Muscle of leg (tissue), 11 donors: ENCODE data around the gene KCNQ2. TPM values are rescaled to one million over a fixed set of nuclear protein-coding genes. Genes with fewer than 3 reads are reported as not detected.
"Not testable (repeated sequence)": the region's sequence is repeated elsewhere in the genome, so short reads cannot be mapped to it uniquely, and the experiment has no call there.

Experiments
- DNase-seq: peaks from one replicate; pipeline ENCODE4 v3.0.0; 2013
- H3K27ac ChIP-seq: one replicate; pipeline ENCODE4 v1.5.1; 2013; ENCODE audit warnings: mild to moderate bottlenecking, low read length, control low read depth
- H3K27me3 ChIP-seq: one replicate; pipeline ENCODE4 v1.6.1; 2013; ENCODE audit warnings: low read length; ENCODE audit not compliant: control insufficient read depth, insufficient read depth
- H3K36me3 ChIP-seq: one replicate; pipeline ENCODE4 v1.6.1; 2013; ENCODE audit warnings: low read length; ENCODE audit not compliant: control insufficient read depth, insufficient read depth
- H3K4me1 ChIP-seq: one replicate; pipeline ENCODE4 v1.6.1; 2013; ENCODE audit warnings: low read length; ENCODE audit not compliant: control insufficient read depth, insufficient read depth
- H3K4me3 ChIP-seq: one replicate; pipeline ENCODE4 v1.5.1; 2013; ENCODE audit warnings: low read length, control low read depth
- H3K9me3 ChIP-seq: replicated peaks from 2 replicates; pipeline ENCODE4 v1.6.1; 2013; ENCODE audit warnings: low read depth, low read length; ENCODE audit not compliant: control insufficient read depth
- WGBS: methylation state at CpG from one replicate; pipeline ENCODE4 v1.1.5; 2013; ENCODE audit warnings: missing lambda C conversion rate; ENCODE audit not compliant: insufficient coverage; 5-methylcytosine and 5-hydroxymethylcytosine counted together
- polyA plus RNA-seq, 8 donors: library from polyadenylated mRNA; unstranded; fragments of 120-200 nt; gene quantifications; one replicate each; pipeline versions ENCODE4 v1.2.1 to v1.2.3, GENCODE V29; 2013; ENCODE audit warnings: inconsistent platforms in 1 of 8, low replicate concordance in 1 of 8; ENCODE audit not compliant: insufficient read length in 8 of 8, insufficient read depth in 1 of 8
- total RNA-seq: library from RNA; stranded (reverse); fragments of 120-200 nt; gene quantifications from one replicate; pipeline ENCODE4 v1.2.4, GENCODE V29; 2013

KCNQ2 gene
- total and polyA plus RNA-seq, 9 donors = 2.9 to 11.5 (median 6.7) TPM

DNA sequence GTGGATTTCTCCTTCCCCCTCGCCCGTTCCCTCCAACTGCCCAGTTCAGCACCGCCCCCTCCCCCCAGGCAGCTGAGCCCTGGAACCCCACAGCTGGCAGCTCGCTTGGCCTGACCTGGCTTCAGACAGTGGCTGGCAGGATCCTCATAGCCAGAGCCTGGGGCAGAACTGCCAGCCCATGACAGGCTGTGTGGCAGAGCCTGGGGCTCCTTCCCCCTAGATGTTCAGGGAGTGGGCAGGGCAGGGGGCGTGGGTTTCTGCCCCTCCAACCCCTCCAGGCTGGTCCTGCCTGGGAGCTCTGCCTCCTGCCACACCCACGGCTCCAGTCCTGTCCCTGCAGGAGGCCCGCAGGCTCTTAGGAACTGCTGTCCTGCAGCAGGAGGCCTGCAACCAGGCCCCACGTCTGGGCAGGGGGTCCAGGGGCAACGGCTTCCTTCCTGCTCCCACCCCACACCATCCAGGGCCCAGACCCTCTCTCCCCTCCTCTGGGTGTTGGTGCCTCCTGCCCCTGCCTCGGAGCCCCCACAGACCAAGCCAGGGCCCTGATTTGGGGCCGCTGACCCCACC is 9.6 kb upstream of the KCNQ2 start:
- 41% methylated on average over 11 of the region's 11 CpGs for WGBS
- Histone ChIP-seq H3K4me1 (peaks cover 22% of the 10 kb centered on the region), H3K4me3 (no peak overlapping the region), H3K27ac (no peak overlapping the region), H3K36me3 (no peaks in the 10 kb centered on the region), H3K9me3 (no peaks in the 10 kb centered on the region), H3K27me3 (peaks cover 56% of the 10 kb centered on the region)
- no peak for DNase-seq

DNA sequence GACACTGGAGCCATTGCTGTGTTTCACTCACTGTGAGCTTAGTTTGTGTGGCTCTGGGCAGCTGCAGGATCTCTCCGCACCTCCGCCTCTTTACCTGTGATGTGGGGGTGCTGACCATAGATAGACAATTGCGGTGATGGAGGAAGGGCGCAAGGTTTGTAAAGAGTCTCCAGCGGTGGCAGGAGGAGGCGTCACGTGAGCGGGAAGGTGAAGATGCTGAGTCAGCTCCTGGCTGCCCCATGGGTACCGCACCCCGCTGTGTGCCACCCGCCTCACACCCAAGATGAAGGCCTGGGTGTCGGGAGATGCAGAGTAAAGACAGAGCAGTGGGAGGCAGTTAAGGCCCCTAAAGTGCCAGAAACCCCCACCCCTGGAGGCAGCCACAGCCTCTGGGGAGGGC is 9.0 kb upstream of the KCNQ2 start:
- H3K4me1 ChIP-seq = peaks cover 22% of the 10 kb centered on the region
- no peaks in the 10 kb centered on the region for H3K9me3 ChIP-seq
- no peak for DNase-seq
- H3K27me3 ChIP-seq = peaks cover 61% of the 10 kb centered on the region
- 62% methylated on average over 8 of the region's 12 CpGs for WGBS
- H3K4me3 ChIP-seq = no peak overlapping the region
- H3K27ac ChIP-seq = no peak overlapping the region
- no peaks in the 10 kb centered on the region for H3K36me3 ChIP-seq

DNA sequence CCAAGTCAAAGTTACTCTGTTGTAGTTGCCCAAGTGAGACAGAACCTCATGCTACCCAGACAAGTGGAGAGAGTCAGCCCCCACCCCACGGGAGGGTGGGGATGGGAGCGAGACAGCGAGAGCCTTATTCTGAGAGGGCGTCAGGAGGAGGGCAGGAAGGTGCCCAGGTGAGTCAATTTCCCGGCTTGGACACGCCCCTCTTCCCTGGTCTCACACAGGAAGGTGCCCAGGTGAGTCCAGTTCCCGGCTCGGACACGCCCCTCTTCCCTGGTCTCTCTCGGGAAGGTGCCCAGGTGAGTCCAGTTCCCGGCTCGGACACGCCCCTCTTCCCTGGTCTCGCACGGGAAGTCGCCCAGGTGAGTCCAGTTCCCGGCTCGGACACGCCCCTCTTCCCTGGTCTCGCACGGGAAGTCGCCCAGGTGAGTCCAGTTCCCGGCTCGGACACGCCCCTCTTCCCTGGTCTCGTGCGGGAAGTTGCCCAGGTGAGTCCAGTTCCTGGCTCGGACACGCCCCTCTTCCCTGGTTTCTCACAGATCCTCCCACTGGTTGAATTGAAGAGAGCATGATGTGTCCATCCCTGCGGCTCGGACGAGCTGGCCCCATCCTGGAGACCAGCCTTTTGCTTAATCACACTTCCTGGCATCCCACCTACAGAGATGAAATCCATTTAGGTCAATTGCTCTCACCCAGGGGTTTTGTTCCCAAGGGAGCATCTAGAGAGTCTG is 7.4 kb upstream of the KCNQ2 start:
- H3K36me3 ChIP-seq, H3K4me3 ChIP-seq, H3K27ac ChIP-seq, H3K9me3 ChIP-seq, DNase-seq: not testable (repeated sequence)
- H3K27me3 ChIP-seq = peaks cover 75% of the 10 kb centered on the region
- peaks cover 22% of the 10 kb centered on the region for H3K4me1 ChIP-seq
- WGBS = 65% methylated on average over 6 of the region's 32 CpGs

DNA sequence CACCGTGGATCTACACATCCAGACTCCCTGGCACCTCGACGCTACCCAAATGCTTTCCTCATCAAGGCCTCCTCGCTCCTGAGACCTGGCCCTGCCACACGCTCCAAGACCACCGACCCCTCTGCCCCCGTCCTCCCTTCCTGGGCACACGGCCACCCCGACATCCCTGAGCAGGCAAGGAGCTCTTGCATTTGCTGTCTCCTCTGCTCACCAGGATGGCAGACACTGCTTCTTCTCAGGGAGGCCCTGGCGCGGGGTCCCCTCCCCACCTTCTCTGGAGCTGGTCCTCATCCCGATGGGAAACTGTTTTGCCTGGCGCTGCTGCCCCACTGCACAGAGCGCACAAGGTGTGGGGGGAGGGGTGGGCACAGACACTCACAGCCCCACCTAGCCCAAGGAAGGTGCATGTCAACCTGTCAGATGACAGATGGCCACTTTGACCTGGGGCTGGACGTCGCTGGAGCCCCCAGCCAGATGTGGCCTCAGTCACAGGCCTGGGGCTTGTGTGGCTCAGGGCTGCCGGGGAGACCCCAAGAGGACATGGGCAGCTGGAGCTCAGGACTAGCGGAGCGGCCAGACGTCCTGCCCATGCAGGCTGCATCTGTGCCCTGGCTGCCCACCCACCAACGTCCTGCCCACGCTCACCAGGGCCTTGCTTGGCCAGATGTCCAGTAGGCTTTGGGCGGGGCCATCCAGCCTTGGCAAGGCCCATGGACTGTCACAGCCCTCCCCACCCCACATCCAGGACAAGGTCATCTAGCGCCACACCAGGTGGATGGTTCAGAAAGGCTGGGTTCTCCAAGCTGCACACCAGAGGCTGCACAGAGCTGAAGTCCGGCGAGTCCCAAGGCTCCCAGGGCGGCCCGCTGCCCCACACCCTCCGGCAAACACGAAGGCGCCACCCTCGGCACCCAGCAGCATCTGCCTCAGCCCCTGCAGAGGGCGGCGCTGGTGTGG is 6.2 kb upstream of the KCNQ2 start:
- Histone ChIP-seq H3K9me3 (no peaks in the 10 kb centered on the region), H3K4me3 (no peak overlapping the region), H3K36me3 (no peaks in the 10 kb centered on the region), H3K27ac (no peak overlapping the region), H3K27me3 (peaks cover 84% of the 10 kb centered on the region), H3K4me1 (peaks cover 18% of the 10 kb centered on the region)
- no peak for DNase-seq
- 82% methylated on average over 29 of the region's 34 CpGs for WGBS

DNA sequence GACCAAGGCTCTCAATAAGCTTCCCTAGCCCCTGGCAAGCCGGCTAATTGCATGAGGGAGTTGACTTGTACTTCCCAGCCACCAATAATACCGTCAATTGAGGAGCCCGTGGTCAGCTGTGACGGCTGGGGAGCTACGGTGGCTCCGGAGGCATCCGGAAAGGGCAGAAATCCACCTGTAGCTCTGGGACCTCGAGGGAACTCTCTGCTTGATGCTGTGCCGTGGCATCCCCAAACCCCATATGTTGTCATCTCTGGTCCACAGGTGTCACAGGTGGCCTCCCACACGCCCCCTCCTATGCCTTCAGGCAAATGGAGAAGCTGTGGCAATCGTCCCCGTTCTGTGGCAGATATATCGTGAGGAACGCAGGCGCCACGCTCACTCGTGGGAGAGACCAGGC is 5.5 kb upstream of the KCNQ2 start:
- no peak overlapping the region for H3K4me3 ChIP-seq
- 52% methylated on average over 17 of the region's 17 CpGs for WGBS
- H3K9me3 ChIP-seq = no peaks in the 10 kb centered on the region
- H3K36me3 ChIP-seq = no peaks in the 10 kb centered on the region
- H3K27ac ChIP-seq = no peak overlapping the region
- H3K27me3 ChIP-seq = peaks cover 88% of the 10 kb centered on the region
- no peak for DNase-seq
- peaks cover 15% of the 10 kb centered on the region for H3K4me1 ChIP-seq

DNA sequence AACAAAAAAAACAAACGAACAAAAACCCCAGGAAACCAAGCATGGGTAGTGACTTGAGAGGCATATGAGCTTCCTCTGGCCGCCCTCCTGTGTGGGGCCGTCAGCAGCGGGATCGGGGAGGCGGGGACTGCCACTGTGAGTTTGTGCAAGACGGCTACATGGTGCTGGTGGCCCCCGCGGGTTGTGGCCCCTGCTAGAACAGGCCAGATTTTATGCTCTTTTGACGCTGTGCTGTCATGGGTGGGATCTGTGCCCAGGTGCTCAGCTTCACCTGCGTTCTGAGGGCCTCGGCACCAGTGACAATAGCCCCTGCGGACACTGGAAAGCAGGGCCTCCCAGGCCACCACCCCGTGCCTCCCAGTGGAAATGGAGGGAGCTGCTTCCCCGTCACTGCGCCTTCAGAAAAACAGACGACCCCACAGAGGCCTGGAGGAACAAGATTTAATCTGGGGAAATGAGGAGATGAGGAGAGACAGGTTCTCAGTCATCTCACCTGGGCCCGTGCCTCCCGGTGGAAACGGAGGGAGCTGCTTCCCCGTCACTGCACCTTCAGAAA is 4.7 kb upstream of the KCNQ2 start:
- H3K4me1 ChIP-seq = peaks cover 7% of the 10 kb centered on the region
- H3K27me3 ChIP-seq = peaks cover 85% of the 10 kb centered on the region
- H3K27ac ChIP-seq = no peak overlapping the region
- WGBS = 46% methylated on average over 16 of the region's 21 CpGs
- no peak overlapping the region for H3K4me3 ChIP-seq
- H3K36me3 ChIP-seq = no peaks in the 10 kb centered on the region
- H3K9me3 ChIP-seq = no peaks in the 10 kb centered on the region
- no peak for DNase-seq

DNA sequence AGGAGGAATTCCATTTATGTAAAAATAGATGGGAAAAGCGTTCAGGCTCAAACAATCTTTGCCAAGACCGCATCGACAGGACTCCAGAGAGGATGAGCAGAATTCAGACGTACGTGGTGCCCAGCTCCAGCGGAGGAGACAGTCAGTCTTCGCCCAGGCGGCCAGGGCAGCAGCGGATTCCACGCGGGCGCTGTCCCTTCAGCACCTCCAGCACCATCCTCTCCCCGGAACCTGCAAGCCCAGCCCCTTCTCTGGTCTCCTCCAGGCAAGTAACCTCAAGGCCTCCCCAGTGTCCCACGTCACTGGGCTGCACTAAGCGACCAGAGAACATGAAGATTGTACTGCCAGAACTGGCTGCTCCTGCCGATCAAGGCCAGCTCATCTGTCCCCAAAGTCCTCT is 2.8 kb upstream of the KCNQ2 start:
- no peak overlapping the region for H3K27ac ChIP-seq
- no peaks in the 10 kb centered on the region for H3K9me3 ChIP-seq
- no peaks in the 10 kb centered on the region for H3K36me3 ChIP-seq
- peaks cover 3% of the 10 kb centered on the region for H3K4me1 ChIP-seq
- H3K27me3 ChIP-seq = peaks cover 90% of the 10 kb centered on the region
- 3% methylated on average over 15 of the region's 16 CpGs for WGBS
- no peak overlapping the region for H3K4me3 ChIP-seq
- DNase-seq = no peak

DNA sequence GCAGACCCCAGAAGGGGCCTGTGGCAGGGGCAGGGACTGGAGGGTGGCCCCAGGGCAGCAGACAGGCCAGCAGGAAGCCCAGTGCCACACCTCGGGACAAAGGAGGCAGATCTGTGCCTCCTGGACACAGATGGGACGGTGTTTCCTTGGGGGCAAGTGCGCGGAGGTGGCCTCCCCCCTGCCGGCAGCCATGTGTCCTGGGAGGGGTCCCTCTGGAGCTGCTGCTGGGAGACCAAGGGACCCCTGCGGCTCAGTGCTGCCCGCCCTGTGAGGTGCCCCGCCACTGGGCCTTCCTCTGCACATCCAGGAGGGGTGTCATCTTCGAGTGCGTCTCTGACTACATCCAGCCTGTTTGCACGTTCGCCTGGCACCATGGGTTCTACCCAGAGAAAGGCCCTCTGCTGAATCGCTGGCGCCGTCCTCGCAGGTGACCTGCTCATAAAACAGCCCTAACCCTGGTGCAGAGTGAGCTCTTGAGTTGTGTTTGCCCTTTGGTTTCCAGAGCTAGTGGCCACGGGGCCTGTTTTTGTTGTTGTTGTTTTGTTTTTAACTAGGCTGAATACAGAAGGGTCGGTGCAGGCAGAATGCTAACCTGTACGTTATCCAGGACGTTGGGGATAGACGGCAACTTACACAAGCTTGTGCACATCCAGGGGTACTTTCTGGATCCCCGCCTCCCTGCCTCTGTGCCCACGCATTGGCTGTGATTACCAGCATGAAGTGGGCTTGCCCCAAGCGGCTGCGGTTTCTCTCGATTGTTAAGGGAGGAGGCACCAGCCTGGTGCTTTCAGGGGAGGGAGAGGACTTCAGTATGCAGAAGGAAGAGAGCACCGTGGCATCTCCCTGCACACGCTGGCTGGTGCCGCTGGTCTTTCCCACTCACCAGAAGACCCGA is 1.3 kb upstream of the KCNQ2 start:
- WGBS = 32% methylated on average over 18 of the region's 30 CpGs
- H3K9me3 ChIP-seq = no peaks in the 10 kb centered on the region
- H3K27ac ChIP-seq = no peak overlapping the region
- DNase-seq = no peak
- peaks cover 91% of the 10 kb centered on the region for H3K27me3 ChIP-seq
- peaks cover 6% of the 10 kb centered on the region for H3K4me1 ChIP-seq
- no peaks in the 10 kb centered on the region for H3K36me3 ChIP-seq
- no peak overlapping the region for H3K4me3 ChIP-seq

DNA sequence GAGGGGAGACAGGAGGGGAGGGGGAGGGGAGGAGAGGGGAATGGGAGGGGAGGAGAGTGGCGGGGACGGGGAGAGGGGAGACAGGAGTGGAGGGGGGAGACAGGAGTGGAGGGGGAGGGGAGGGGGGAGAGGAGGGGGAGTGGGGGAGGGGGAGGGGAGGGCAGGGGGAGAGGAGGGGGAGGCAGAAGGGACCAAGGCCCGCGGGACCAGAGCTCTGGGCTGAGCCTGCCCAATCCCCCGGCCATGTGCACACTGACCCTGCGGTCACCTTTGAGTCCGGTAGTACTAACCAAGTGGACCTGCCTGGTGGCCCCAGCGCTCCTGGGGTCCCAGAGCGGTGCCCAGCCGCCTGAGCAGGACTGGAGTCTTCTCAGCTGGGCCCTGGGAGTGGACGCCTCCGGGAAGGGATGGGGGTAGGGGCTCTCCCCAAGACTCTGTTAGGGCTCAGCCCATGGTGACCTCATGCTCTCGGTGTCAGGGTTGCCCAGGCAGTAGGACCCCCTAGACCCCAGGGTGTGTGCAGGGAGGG is 471 bp upstream of the KCNQ2 start:
- peaks cover 85% of the 10 kb centered on the region for H3K27me3 ChIP-seq
- no peak overlapping the region for H3K27ac ChIP-seq
- no peaks in the 10 kb centered on the region for H3K9me3 ChIP-seq
- H3K4me1 ChIP-seq = peaks cover 8% of the 10 kb centered on the region
- no peaks in the 10 kb centered on the region for H3K36me3 ChIP-seq
- no peak overlapping the region for H3K4me3 ChIP-seq
- no peak for DNase-seq
- 36% methylated on average over 9 of the region's 13 CpGs for WGBS
